ENCODE measurements around the gene TUBB4A.

TUBB4A gene

DNA sequence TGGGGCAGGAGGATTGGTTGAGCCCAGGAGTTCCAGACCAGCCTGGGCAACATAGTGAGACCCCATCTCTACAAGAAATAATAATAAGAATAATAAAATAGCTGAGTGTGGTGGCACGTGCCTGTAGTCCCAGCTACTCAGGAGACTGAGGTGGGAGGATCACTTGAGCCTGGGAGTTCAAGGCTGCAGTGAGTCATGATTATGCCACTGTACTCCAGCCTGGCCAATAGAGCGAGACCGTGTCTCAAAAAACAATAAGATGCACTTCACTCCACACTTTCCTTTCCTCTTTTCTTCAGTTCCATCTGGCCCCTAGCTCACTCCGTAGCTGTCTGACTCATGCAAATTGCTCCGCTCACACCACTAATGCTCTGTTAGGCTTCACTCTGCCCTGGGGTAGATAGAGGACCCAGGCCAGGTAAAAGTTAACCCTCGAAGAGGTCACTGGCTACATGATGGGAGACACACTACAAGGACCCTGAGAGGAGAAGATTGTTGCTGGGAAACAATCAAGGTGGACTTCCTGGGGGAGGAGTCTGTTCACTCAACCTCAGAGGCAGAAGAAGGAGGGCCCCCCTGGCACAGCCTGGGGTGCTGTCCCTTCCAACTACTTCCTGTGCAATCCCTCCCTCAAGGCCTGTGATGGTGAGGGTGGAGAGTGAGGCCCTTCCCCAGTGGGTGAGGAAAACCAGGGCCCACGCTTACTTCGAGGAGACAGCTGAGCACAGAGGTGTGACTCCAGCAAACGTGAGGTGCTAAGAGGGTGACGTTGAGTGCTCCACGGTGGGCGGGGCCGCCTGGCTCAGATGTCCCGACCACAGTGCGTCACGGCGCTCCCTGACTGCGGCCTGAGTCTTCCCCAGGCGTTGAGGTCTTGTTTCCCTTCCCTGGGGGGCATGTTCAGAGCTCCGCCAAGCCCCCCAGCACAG is 19.9 kb upstream of the TUBB4A start:
- Histone ChIP-seq H3K27me3 (ENCODE audit: low read depth, low read length) (no peaks in the 10 kb centered on the region), H3K27ac (ENCODE audit: low read length) (no peak overlapping the region), H3K36me3 (ENCODE audit: control insufficient read depth in 1 of 2, insufficient read depth in 2 of 2, low read length in 2 of 2) (no peaks in the 10 kb centered on the region), H3K4me1 (ENCODE audit: control insufficient read depth in 1 of 2, insufficient read depth in 2 of 2, low read length in 2 of 2) (peaks cover 0 to 3% of the 10 kb centered on the region in 2 donors), H3K4me3 (ENCODE audit: low read depth in 1 of 2, low read length in 2 of 2) (no peak overlapping the region), H3K9me3 (ENCODE audit: control insufficient read depth in 1 of 2, low read length in 2 of 2) (no peaks in the 10 kb centered on the region)

DNA sequence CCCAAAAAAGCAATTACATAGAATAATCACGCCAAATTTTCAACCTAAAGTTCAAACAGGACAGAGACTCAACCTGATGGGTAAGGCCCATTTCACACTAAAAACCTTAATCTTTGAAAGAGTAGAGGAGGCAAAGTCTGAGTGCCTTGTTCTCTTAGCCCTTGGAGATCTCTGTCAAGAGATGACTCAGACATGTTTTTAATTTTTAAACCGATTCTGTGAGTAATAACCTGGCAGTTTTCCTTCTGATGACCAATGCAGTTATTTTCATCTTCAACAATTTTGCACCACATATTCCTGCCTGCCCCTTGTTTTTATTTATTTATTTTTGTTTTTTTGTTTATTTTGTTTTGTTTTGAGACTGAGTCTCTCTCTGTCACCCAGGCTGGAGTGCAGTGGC is 17.2 kb upstream of the TUBB4A start:
- H3K4me3 ChIP-seq (ENCODE audit: low read depth in 1 of 2, low read length in 2 of 2) = no peak overlapping the region
- H3K27ac ChIP-seq (ENCODE audit: low read length) = no peak overlapping the region
- no peaks in the 10 kb centered on the region for H3K27me3 ChIP-seq (ENCODE audit: low read depth, low read length)
- H3K4me1 ChIP-seq (ENCODE audit: control insufficient read depth in 1 of 2, insufficient read depth in 2 of 2, low read length in 2 of 2) = peaks cover 0 to 12% of the 10 kb centered on the region in 2 donors
- H3K9me3 ChIP-seq (ENCODE audit: control insufficient read depth in 1 of 2, low read length in 2 of 2) = no peaks in the 10 kb centered on the region
- H3K36me3 ChIP-seq (ENCODE audit: control insufficient read depth in 1 of 2, insufficient read depth in 2 of 2, low read length in 2 of 2) = no peaks in the 10 kb centered on the region

DNA sequence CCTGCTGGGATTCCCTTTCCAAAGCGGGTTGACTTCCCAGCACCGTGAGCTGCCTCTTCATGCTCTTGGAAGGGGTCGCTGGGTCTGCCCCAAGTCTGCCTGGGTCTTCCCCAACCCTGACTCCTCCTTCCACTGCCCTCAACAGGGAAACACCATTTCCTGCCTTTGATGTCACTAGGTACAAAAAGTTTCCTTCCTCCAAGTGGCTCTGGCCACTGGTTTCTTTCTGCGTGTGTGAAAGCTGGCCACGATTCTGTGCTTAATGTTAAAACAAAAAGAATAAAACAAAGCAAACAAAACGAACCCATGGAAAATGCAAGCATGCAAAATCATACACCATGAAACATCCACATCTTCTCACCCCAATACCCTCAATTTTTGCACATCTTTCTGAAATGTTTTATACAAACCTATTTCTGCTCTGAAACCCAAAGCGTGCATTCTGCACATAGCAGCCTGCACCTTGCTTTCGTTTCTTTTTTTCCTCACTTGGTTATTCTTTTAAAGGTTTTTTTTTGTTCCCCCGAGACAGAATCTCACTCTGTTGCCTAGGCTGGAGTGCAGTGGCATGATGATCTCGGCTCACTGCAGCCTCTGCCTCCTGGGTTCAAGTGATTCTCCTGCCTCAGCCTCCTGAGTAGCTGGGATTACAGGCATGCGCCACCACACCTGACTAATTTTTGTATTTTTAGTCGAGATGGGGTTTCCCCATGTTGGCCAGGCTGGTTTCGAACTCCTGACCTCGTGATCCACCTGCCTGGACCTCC is 16.2 kb upstream of the TUBB4A start:
- Histone ChIP-seq H3K4me3 (ENCODE audit: low read depth in 1 of 2, low read length in 2 of 2) (no peak overlapping the region), H3K27ac (ENCODE audit: low read length) (no peak overlapping the region), H3K9me3 (ENCODE audit: control insufficient read depth in 1 of 2, low read length in 2 of 2) (no peaks in the 10 kb centered on the region), H3K4me1 (ENCODE audit: control insufficient read depth in 1 of 2, insufficient read depth in 2 of 2, low read length in 2 of 2) (peaks cover 0 to 12% of the 10 kb centered on the region in 2 donors), H3K36me3 (ENCODE audit: control insufficient read depth in 1 of 2, insufficient read depth in 2 of 2, low read length in 2 of 2) (no peaks in the 10 kb centered on the region), H3K27me3 (ENCODE audit: low read depth, low read length) (no peaks in the 10 kb centered on the region)

DNA sequence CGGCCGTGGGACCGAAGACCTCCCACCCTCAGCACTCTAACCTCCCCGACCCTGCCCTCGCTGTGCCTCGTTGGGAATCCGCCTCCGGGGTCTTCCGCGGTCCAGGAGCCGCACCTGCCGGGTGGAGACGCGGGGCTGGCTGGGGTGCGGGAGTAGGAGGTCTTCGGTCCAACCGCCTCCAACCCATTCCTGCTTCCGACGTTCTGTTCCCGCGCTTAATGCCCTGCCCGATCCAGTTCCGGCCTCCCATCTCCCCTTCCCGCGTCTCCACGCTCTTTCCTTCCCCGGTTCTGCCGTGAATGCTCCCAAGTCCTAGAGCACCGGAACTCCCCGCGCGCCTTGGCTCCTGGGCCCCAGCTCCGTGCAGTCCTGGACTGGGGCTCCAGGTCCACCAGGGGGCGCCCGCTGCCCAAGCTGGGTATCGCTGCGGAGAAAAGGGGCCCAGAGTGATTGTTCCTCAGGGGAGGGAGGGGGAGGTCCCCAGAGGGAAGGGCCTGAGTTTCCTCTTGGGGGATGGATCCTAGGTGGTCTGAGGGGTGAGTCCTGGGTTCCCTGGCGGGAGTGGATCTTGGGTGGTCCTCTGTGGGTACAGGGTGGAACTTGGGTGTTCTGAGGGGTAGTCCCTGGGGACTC is 14.7 kb upstream of the TUBB4A start:
- Histone ChIP-seq H3K9me3 (ENCODE audit: control insufficient read depth in 1 of 2, low read length in 2 of 2) (no peaks in the 10 kb centered on the region), H3K4me1 (ENCODE audit: control insufficient read depth in 1 of 2, insufficient read depth in 2 of 2, low read length in 2 of 2) (peaks cover 0 to 12% of the 10 kb centered on the region in 2 donors), H3K27me3 (ENCODE audit: low read depth, low read length) (no peaks in the 10 kb centered on the region), H3K27ac (ENCODE audit: low read length) (no peak overlapping the region), H3K4me3 (ENCODE audit: low read depth in 1 of 2, low read length in 2 of 2) (peak overlapping the region; percentile 73 to 78), H3K36me3 (ENCODE audit: control insufficient read depth in 1 of 2, insufficient read depth in 2 of 2, low read length in 2 of 2) (no peaks in the 10 kb centered on the region)

DNA sequence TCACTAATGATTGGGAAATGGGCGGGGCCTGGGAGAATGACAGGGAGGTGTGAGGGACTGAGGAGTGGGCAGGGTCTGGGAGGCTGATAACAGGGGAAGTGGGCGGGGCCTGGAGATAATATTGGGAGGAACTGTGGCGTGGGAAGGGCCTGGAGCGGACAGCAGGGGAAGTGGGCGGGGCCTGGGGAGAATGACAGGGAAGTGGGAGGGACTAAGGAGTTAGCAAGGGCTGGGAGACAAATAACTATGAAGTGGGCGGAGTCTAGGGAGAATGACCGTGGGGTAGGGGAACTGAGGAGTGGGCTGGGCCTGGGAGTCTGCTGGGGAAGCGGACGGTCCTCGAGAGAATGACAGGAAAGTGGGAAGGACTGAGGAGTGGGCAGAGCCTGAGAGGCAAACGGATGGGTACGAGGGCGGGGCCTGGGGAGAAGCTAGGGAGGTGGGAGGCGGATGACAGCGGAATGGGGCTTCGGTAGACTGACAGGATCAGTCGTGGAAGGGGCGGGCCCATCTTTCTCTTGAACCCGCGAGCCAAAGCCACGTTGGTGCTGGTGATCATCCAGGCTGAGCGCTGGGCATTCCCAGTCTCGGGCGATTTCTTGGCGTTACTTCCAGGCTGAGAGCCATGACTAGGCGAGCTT is 14.0 kb upstream of the TUBB4A start:
- H3K36me3 ChIP-seq (ENCODE audit: control insufficient read depth in 1 of 2, insufficient read depth in 2 of 2, low read length in 2 of 2) = no peaks in the 10 kb centered on the region
- H3K27me3 ChIP-seq (ENCODE audit: low read depth, low read length) = no peaks in the 10 kb centered on the region
- H3K4me1 ChIP-seq (ENCODE audit: control insufficient read depth in 1 of 2, insufficient read depth in 2 of 2, low read length in 2 of 2) = peaks cover 0 to 12% of the 10 kb centered on the region in 2 donors
- no peak overlapping the region for H3K27ac ChIP-seq (ENCODE audit: low read length)
- H3K9me3 ChIP-seq (ENCODE audit: control insufficient read depth in 1 of 2, low read length in 2 of 2) = no peaks in the 10 kb centered on the region
- H3K4me3 ChIP-seq (ENCODE audit: low read depth in 1 of 2, low read length in 2 of 2) = peak overlapping the region; percentile 73 to 78

DNA sequence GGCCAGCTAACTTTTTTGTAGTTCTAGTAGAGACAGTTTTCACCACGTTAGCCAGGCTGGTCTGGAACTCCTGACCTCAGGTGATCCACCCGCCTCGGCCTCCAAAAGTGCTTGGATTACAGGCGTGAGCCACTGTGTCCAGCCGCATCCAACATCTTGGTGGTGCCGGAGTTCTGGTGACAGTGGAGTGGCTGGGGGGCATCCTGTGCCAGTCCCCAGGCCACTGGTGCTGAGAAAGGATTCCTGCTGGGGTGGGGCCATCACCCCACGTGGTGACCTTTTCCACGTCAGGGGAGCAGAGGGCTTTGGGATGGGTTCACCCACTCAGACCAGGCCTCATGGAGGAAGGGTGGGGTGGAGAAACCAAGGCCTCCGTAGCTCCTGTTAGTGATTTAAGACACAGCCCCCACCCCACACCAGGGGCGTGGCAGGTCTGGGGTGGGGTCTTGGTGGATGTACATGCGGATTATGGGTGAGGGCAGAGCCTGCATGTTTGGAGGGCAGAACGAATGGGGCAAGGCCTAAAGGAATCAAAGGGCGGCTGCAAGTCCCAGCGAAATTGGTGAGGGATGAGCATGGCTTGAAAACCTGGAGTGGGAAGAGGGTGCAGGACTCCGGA is 12.9 kb upstream of the TUBB4A start:
- Histone ChIP-seq H3K27ac (ENCODE audit: low read length) (no peak overlapping the region), H3K4me3 (ENCODE audit: low read depth in 1 of 2, low read length in 2 of 2) (no peak overlapping the region), H3K9me3 (ENCODE audit: control insufficient read depth in 1 of 2, low read length in 2 of 2) (no peaks in the 10 kb centered on the region), H3K27me3 (ENCODE audit: low read depth, low read length) (no peaks in the 10 kb centered on the region), H3K4me1 (ENCODE audit: control insufficient read depth in 1 of 2, insufficient read depth in 2 of 2, low read length in 2 of 2) (peaks cover 0 to 12% of the 10 kb centered on the region in 2 donors), H3K36me3 (ENCODE audit: control insufficient read depth in 1 of 2, insufficient read depth in 2 of 2, low read length in 2 of 2) (no peaks in the 10 kb centered on the region)

DNA sequence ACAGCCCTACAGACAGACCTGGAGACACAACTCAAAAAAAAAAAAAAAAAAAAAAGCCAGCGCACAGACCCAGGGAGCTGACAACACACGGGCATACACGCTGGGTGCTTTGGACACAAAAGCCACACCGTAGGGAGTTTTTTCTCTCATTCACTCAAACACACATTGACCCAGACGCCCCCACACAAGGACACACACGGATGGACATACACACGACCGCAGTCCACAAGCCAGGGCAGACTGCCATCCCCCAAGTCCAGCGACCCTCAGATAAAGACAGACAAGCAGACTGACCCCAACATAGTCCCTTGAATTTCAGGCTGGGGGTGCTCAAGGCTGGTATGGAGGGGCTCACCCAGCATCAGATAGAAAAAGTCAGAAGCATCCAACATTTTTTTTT is 12.0 kb upstream of the TUBB4A start:
- no peak overlapping the region for H3K4me3 ChIP-seq (ENCODE audit: low read depth in 1 of 2, low read length in 2 of 2)
- H3K9me3 ChIP-seq (ENCODE audit: control insufficient read depth in 1 of 2, low read length in 2 of 2) = no peaks in the 10 kb centered on the region

DNA sequence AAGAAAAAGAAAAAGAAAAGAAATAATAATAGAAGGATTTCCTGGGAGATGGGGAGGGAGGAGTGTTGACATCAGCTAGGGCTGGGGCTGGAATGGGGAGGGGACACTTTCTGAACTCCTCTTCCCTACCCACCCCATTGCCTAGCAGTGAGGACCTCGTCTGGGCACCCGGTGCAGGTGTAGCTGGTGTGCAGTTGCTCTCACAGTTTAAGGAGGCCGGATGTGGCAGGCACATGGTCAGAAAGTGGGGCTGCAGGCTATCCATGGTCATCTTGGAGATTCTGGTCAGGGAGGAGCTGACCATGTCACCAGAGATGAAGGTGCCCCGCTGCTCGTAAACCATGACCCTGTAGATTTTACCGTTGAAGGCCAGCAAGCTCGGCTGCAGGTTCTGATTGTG is 8.5 kb upstream of the TUBB4A start:
- H3K4me3 ChIP-seq (ENCODE audit: low read depth in 1 of 2, low read length in 2 of 2) = no peak overlapping the region
- no peaks in the 10 kb centered on the region for H3K4me1 ChIP-seq (ENCODE audit: control insufficient read depth in 1 of 2, insufficient read depth in 2 of 2, low read length in 2 of 2)
- H3K9me3 ChIP-seq (ENCODE audit: control insufficient read depth in 1 of 2, low read length in 2 of 2) = no peaks in the 10 kb centered on the region
- no peaks in the 10 kb centered on the region for H3K27me3 ChIP-seq (ENCODE audit: low read depth, low read length)
- no peaks in the 10 kb centered on the region for H3K36me3 ChIP-seq (ENCODE audit: control insufficient read depth in 1 of 2, insufficient read depth in 2 of 2, low read length in 2 of 2)
- H3K27ac ChIP-seq (ENCODE audit: low read length) = no peak overlapping the region

More for the DNA sequence above, 12.0 kb upstream of the TUBB4A start:
- H3K27me3 ChIP-seq (ENCODE audit: low read depth, low read length) = no peaks in the 10 kb centered on the region
- H3K36me3 ChIP-seq (ENCODE audit: control insufficient read depth in 1 of 2, insufficient read depth in 2 of 2, low read length in 2 of 2) = no peaks in the 10 kb centered on the region
- no peak overlapping the region for H3K27ac ChIP-seq (ENCODE audit: low read length)
- H3K4me1 ChIP-seq (ENCODE audit: control insufficient read depth in 1 of 2, insufficient read depth in 2 of 2, low read length in 2 of 2) = peaks cover 0 to 12% of the 10 kb centered on the region in 2 donors

DNA sequence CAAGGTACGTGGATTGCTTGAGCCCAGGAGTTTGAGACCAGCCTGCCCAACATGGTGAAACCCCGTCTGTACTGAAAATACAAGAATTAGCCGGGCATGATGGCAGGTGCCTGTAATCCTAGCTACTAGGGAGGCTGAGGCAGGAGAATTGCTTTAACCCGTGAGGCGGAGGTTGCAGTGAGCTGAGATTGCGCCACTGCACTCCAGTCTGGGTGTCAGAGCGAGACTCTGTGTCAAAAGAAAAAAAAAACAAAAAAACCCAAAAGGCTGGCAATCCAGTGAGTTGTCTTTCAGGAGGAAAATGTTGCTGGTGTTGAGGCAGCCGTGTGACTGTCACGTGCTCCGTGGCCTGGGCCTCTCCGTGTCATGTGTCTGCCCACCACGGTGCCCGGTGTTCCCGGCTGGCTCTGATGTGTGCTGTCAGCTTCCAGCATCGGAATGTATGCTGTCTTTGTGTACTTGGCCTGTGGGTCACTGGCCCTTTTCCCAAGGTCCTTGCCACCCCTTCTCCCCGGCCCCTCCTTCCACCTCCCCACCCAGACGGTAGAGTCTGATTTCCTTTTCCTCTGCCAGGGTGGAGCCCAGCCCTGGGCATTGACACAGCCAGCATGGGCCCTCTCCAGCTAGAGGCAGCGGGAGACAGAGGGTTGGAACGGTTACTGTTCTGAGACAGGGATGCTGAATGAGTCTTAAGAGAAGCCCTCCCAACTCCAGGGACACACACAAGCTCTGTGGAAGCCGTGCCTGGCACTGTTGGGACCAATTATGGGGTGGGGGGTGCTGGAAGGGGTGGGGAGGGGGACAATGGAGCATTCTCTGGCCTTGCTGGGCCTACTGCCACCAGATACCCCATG is 7.2 kb upstream of the TUBB4A start:
- no peaks in the 10 kb centered on the region for H3K9me3 ChIP-seq (ENCODE audit: control insufficient read depth in 1 of 2, low read length in 2 of 2)
- H3K27ac ChIP-seq (ENCODE audit: low read length) = no peak overlapping the region
- H3K4me3 ChIP-seq (ENCODE audit: low read depth in 1 of 2, low read length in 2 of 2) = no peak overlapping the region
- no peaks in the 10 kb centered on the region for H3K4me1 ChIP-seq (ENCODE audit: control insufficient read depth in 1 of 2, insufficient read depth in 2 of 2, low read length in 2 of 2)
- no peaks in the 10 kb centered on the region for H3K27me3 ChIP-seq (ENCODE audit: low read depth, low read length)
- H3K36me3 ChIP-seq (ENCODE audit: control insufficient read depth in 1 of 2, insufficient read depth in 2 of 2, low read length in 2 of 2) = no peaks in the 10 kb centered on the region
